ENCODE results near the gene EPHA7. TPM values are rescaled to one million over a fixed set of nuclear protein-coding genes. Genes with fewer than 3 reads are reported as not detected.

EPHA7 gene
- total RNA-seq, 4 donors from 2014 or later: 0.04 to 2.4 (median 0.88) TPM

DNA sequence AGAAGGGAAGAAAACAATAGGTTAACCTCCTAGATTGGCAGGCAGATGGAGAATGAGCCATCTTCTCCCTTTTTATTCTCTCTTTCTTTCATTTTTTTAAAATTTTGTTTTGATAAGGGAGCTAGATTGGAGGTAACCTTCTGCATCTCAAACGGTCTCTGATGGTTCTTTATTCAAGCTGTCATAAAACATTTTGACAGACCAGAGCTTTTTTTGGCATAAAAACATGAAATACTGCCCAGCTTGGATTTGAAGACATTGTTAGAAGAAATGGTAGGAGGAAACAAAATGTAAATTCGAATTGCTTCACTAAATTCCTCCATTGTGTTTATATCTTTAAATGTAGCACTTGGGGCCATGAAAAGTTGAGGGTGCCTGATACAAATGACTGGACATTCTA is 158.5 kb downstream of the EPHA7 start:
- 31 to 36% methylated on average over 2 of the region's 2 CpGs for WGBS, 2 donors
- TF ChIP-seq, protein P1, sequence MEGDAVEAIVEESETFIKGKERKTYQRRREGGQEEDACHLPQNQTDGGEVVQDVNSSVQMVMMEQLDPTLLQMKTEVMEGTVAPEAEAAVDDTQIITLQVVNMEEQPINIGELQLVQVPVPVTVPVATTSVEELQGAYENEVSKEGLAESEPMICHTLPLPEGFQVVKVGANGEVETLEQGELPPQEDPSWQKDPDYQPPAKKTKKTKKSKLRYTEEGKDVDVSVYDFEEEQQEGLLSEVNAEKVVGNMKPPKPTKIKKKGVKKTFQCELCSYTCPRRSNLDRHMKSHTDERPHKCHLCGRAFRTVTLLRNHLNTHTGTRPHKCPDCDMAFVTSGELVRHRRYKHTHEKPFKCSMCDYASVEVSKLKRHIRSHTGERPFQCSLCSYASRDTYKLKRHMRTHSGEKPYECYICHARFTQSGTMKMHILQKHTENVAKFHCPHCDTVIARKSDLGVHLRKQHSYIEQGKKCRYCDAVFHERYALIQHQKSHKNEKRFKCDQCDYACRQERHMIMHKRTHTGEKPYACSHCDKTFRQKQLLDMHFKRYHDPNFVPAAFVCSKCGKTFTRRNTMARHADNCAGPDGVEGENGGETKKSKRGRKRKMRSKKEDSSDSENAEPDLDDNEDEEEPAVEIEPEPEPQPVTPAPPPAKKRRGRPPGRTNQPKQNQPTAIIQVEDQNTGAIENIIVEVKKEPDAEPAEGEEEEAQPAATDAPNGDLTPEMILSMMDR (IDR thresholded peaks at IDR 0.05): no peak
- no peak for TF ChIP-seq POLR2A (IDR thresholded peaks at IDR 0.05)
- H3K4me3 ChIP-seq (ENCODE audit: low read depth, poor library complexity, severe bottlenecking): no peak overlapping the region
- no peak for DNase-seq (ENCODE audit: low spot score in 2 of 2)
- intact Hi-C loops (cut with DNase I; ENCODE audit: low total_unique reads): no loop called here

DNA sequence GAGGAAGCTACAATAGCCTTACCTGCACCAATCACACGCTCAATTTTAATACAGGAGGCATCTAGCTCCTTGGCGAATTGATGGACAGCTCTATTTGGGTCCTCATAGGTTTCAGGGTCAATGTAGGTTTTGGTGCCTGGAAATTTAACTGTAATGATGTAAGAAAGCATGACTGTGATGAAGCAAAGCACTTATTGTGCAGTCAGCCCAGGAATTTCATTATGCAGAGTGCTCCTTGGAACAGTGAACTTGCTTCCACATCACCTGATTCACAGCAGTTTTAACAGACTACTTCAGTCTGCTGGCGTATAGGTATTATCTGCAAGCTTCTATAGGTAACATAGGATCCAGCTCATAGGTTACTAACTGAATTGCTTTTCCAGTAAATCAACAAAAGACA is 160.0 kb downstream of the EPHA7 start:
- 86 to 91% methylated on average over 3 of the region's 3 CpGs for WGBS, 2 donors
- no peak for DNase-seq (ENCODE audit: low spot score in 2 of 2)
- intact Hi-C loops (cut with DNase I; ENCODE audit: low total_unique reads): no loop called here
- TF ChIP-seq, protein P1 (IDR thresholded peaks at IDR 0.05): no peak
- TF ChIP-seq POLR2A (IDR thresholded peaks at IDR 0.05): no peak
- H3K4me3 ChIP-seq (ENCODE audit: low read depth, poor library complexity, severe bottlenecking): no peak overlapping the region

DNA sequence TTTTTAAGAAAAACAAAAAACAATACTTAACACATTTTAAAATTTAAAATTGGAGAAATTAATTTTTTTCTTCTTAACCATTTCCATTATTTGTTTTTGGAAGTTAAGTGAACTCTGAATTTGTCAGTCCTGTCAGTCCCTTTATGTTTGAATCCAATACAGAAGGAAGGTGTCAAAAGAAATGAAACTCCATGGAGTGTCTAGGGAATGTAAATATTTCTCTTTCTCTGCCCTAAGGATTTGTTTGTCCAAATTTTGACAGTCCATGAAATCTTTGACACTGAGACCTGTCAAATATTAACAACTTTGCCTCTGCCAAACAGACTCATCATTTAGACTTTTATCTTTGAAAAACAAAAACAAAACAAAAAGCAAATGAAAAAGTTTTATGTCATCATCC is 166.4 kb downstream of the EPHA7 start:
- DNase-seq (ENCODE audit: low spot score in 2 of 2): no peak
- intact Hi-C loops (cut with DNase I; ENCODE audit: low total_unique reads): no loop called here
- TF ChIP-seq, protein P1 (IDR thresholded peaks at IDR 0.05): no peak
- no peak for TF ChIP-seq POLR2A (IDR thresholded peaks at IDR 0.05)

DNA sequence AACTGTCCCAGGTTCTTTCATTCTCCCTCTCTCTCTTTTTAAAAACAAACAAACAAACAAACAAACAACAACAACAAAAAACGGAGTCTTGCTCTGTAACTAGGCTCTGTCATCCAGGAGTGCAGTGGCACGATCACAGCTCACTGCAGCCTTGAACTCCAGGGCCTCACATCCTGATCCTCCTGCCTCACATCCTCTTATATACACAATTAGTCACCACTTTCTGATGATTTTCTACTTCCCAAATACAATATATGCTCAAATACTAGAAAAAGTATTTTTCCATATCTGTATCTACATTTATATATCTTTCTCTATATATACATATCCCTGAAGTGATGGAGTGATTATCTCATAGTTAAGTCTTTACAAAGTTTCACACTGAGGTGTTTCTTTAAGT is 170.7 kb downstream of the EPHA7 start:
- intact Hi-C loops (cut with DNase I; ENCODE audit: low total_unique reads): no loop called here
- H3K4me3 ChIP-seq (ENCODE audit: low read depth, poor library complexity, severe bottlenecking): no peak overlapping the region
- TF ChIP-seq POLR2A (IDR thresholded peaks at IDR 0.05): no peak
- TF ChIP-seq, protein P1 (IDR thresholded peaks at IDR 0.05): no peak
- 62 to 71% methylated on average over 2 of the region's 2 CpGs for WGBS, 2 donors
- DNase-seq (ENCODE audit: low spot score in 2 of 2): no peak

More for the DNA sequence above, 166.4 kb downstream of the EPHA7 start:
- H3K4me3 ChIP-seq (ENCODE audit: low read depth, poor library complexity, severe bottlenecking): no peak overlapping the region

DNA sequence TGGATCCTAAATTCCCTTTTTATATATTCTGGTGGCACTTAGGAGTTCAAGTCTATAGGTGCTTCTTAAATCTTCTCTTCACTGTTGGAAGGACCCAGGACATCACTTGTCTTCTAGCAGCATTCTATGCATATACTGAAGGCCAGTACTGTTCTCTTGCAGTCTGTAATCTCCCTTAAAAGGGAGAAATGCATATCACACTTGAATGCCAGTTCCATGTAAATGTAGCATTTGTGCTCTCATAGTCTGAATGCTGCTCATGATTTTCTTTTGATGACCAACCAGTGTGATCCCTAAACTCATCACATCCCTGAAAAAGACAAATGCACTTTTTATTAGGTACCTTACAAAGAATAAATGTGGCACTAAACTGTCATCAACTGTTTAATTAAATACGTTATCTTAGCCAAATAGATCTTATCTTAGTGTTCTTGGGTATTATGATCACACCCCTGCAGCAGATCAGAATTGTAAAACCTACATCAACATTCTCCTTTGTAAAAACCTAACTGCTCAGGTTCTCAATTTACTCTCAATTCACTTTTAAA is 176.1 kb downstream of the EPHA7 start:
- intact Hi-C loops (cut with DNase I; ENCODE audit: low total_unique reads): no loop called here
- DNase-seq (ENCODE audit: low spot score in 2 of 2): no peak
- no peak overlapping the region for H3K4me3 ChIP-seq (ENCODE audit: low read depth, poor library complexity, severe bottlenecking)
- no peak for TF ChIP-seq POLR2A (IDR thresholded peaks at IDR 0.05)
- TF ChIP-seq, protein P1 (IDR thresholded peaks at IDR 0.05): no peak
- 35 to 47% methylated on average over 1 of the region's 1 CpG for WGBS, 2 donors

DNA sequence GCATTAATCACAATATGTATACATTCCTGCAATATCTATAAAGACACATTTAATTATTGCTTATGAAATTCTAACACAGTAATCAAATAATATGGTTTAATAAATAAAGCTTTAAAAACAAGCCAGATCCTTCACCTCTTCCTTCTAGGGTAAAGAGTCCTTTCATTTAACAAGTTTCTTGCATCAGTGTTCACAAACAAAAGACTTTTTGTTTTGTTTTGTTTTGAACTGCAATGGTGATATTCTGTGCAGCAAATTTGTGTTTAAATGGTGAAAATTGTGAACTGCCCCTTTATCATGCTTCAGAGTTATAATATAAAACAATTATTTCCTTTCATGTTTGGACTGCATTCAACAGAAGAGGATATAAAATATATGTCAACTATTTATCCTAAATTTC is 177.3 kb downstream of the EPHA7 start:
- H3K4me3 ChIP-seq (ENCODE audit: low read depth, poor library complexity, severe bottlenecking): no peak overlapping the region
- intact Hi-C loops (cut with DNase I; ENCODE audit: low total_unique reads): no loop called here
- no peak for DNase-seq (ENCODE audit: low spot score in 2 of 2)
- no peak for TF ChIP-seq POLR2A (IDR thresholded peaks at IDR 0.05)
- TF ChIP-seq, protein P1 (IDR thresholded peaks at IDR 0.05): no peak
